HG02763 (cell line): ENCODE measurements around the gene TBX19.

Experiments
- ATAC-seq: cut with Tn5 transposase; IDR thresholded peaks from one replicate; pipeline ENCODE4 v1.9.1; 2021; ENCODE audit warnings: mild to moderate bottlenecking, moderate library complexity; ENCODE audit not compliant: unreplicated experiment

TBX19 gene

DNA sequence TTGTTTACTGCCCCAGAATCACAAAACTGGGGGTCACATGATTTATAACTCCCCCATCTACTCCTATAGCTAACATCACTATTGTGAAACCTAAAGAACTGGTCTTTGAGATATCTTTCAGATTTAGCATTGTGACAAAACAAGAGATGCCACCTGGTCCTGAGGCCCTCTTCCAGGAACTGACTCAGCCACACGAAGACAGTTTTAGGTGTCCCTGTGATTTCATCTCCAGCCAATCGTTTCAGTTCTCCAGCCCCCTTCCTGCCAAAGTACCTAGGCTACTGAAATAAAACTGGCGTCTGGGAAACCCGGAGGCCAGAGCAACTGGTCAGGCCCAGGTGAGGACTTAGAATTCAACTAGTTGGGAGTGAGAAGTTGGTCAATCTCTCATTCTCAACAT, 36.6 kb downstream of the TBX19 start:
- no peak for ATAC-seq

DNA sequence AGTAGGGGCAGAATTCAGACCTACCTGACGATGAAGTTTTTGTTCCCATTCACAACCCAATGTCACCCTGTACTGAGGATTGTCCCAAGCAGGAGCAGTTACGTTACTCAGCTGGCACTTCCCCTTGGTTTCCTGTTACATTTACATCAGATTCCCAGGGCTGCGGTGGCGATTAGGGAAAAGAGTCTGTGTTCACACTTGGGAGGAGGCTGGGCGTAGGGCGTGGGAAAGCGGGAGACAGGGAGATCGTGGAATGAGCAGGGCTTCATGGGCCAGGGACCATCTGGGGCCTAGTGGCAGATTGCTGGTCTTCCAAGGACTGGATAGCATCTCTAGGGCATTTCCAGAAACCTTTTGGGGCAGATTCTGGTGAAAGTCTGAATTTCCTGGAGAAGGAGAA, 39.0 kb downstream of the TBX19 start:
- no peak for ATAC-seq

DNA sequence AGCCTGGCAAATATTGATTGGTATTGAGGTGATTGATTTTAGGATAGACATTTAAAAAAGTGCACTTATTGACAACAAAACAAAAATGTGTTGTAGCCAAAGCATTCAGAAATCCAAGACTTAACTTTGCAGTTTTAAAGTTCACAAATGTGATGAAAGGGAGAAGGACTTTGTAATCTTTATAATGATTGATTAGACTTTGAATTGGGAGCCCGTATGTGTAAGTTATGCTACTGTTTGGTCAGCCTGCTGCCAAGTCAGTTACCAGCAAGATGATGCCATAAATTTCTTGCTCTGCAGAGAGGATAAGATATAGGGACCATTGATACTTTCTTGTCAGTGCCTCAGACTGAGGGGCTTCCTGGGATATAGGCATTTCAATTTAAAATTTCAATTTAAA, 39.5 kb downstream of the TBX19 start:
- no peak for ATAC-seq

DNA sequence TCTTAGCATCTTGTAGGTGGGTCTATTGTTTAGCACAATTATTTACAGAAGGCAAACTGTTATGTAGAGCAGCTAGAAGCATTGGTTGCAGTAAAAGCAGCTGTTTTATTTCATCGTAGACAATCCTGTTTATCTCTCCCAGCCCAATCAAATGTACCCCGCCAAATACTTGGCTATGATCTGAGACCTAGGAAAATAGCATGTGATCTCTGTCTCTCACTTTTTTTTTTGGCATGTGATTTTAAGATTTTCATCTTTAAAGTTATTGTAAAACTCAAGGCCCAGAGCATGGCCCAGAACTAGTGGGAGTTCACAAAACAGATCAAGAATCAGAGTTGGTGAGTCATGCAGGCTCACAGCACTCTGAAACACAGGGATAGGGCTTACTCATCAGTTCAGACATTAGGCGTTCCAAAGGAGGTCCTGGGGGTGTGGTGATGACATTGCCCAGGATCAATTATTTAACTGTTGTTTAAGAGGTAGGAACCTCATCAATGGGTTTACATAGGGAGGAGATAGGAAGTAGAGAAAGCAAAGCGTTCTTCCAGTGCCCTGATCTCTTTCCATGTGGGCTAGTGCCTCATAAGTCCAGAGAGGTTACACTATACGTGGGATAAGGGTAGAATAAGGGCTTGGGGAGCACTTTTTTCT, 40.2 kb downstream of the TBX19 start:
- ATAC-seq: no peak

DNA sequence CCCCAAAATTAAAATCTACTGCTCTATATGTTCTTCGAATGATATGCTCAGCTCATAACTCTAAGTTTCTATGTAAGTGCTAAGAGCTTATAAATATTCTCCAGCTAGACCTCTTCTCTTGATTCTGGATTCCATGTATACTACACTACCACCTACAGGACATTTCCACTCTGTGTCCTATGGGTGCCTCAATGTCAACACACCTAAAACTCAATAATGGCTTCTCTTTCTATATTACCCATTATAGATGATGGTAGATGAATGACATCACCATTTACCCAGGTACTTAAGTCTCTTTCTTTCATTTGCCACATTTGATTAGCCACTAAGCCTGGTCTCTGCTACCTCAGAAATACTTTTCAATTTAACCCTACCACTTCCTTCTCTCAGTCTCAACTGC, 41.3 kb downstream of the TBX19 start:
- ATAC-seq: no peak

DNA sequence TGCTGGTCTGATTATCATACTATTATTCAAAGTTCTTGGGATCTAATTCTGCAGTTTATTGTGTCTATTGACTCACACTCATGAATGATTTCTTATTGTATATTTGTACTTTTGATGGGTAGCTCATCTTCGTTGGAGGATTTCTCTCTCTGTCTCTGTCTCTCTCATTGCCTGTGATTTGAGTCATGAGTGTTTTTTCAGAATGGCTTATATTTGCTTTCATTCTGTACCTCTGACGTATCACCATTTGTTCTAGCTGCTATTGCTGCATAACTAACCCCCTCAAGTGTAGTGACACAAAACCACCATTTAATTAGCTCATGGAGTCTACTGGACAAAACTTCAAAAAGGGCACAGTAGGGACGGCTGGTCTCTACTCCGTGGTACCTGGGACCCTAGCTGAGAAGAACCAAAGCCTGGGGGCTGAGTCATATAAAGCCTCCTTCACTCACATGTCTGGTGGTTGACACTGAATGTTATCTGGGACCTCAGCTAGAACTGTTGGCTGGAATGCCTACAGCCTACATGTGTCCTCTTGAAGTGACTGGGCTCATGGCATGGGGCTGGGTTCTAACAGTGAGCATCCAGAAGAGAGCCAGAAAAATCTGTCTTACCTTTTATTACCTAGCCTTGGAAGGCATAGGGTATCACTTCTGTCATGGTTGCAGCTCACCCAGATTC, 44.2 kb downstream of the TBX19 start:
- no peak for ATAC-seq

DNA sequence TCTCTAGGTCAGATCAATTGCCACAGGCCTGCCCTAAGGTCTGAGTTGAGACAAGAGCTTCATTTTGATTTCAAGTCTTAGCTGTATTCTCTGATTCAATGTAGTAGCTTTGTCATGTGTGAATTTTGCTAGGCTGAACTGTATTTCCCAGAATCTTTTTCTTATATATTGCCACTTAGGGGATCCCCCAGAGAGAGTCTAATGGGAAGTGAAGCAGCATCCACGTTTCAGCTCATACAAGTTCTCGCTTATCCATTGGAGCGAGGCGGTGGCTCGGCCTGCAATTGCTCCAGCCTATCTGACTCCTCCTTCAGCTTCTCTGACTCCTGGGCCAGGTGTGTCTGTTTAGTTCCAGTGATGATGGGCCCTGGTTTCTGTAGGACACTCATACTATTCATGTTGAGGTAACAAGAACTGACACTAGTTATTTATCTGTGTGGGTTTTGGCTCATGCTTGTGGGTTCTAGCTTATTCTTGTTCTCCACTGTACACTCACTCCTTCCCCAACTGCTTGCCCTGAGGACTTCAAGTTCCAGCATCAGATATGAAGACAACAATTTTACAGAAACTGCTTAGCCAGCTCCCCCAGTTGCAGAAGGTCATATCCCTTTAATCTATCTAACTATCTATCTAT, 48.2 kb downstream of the TBX19 start:
- ATAC-seq: no peak

DNA sequence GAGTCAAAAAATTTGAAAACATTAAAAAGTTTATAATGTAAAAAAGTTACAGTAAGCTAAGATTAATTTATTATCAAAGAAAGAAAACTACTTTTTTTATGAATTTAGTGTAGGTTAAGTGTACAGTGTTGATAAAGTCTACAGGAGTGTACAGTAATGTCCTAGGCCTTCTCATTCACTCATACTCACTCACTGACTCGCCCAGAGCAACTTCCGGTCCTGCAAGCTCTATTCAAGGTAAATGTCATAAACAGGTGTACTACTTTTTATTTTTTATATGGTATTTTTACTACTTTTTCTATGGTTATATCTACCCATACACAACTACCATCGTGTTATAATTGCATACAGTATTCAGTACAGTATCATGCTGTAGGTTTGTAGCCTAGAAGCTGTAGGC, 49.6 kb downstream of the TBX19 start:
- no peak for ATAC-seq

DNA sequence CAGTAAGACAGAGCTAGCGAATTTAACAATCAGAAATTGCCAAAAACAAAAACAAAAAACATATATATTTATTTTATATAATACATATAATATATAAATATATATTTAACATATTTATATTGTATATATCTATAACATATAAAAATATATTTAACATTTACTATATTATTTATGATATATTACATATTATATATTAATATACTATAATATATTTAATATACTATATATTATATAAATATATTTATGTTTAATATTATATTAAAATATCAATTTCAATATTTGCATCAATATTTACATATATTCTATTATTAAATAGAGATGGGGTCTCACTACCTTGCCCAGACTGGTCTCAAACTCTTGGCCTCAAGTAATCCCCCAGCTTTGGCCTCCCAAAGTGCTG, 50.9 kb downstream of the TBX19 start:
- no peak for ATAC-seq

DNA sequence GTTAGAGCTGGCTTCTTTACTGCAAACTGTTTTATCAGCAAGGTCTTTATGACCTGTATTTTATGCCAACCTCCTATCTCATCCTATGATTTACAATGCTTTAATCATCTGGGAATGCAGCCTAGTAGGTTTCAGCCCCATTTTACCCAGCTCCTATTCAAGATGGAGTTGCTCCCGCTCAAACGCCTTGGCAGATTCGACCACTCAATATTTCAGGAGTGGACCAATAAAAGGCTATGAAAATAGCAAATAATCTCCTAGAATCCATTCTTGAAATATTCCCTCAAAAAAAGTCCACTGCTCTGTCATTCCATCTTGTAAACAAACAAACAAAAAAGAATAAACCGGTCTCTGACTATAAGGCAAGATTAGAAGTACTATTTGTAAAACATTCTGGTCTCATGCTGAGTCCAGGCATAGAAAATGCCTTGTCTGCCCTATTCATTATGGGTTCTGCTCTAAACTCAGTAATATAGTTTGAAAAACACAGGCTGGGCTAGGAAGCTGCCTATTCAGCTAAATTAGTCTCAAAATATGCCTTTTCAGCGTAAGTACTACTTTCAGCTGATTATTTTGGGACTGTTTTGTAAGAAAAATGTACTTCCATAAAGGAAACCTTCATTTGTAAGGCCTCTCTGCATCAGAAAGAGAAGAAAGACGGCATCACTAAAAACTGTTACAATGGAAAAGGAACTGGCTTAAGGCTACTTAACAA, 53.0 kb downstream of the TBX19 start:
- ATAC-seq: no peak

DNA sequence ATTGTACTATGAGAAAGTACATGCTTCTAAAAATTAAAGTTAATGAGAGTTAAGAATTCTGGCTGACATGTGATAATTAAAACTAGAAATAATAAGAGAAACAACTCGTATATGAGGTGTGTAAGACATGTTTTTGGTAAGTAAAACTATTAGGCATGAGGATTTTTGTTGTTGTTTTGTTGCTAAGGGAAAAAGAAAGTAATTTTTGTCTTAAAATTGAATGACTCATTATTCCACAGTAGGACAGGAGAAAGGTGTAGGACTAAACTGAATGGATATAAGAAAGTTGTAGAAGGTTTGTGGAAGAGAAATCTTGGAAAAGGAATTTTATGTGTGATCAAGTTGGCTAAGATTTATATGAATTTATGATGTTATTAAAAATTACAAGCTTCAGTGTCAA, 54.8 kb downstream of the TBX19 start:
- no peak for ATAC-seq

DNA sequence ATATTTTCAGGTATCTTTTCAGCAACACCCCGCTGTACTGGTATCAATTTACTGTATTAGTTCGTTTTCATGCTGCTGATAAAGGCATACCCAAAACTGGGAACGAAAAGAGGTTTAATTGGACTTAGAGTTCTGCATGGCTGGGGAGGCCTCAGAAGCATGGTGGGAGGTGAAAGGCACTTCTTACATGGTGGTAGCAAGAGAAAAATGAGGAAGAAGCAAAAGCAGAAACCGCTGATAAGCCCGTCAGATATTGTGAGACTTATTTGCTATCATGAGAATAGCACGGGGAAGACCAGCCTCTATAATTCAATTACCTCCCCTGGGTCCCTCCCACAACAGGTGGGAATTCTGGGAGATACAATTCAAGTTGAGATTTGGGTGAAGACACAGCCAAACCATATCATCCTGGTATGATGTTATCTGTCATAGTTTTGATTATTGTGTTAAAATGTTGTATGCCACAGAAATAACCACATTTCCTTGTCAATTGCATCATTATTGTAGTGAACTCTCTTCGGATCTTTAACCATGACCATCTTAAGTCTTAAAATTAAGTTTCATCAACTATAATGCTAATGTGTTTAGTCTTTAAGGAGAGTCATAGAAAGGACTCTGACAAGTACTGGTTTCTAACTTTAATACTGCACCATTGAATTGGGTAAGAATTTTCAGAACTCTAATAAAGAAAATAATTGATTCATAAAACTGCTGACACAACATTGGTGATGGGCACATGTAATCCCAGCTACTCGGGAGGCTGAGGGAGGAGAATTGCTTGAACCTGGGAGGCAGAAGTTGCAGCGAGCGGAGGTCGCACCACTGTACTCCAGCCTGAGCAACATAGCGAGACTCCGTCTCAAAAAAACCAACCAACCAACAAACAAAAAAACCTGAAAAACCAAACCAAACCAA, 58.2 kb downstream of the TBX19 start:
- no peak for ATAC-seq

DNA sequence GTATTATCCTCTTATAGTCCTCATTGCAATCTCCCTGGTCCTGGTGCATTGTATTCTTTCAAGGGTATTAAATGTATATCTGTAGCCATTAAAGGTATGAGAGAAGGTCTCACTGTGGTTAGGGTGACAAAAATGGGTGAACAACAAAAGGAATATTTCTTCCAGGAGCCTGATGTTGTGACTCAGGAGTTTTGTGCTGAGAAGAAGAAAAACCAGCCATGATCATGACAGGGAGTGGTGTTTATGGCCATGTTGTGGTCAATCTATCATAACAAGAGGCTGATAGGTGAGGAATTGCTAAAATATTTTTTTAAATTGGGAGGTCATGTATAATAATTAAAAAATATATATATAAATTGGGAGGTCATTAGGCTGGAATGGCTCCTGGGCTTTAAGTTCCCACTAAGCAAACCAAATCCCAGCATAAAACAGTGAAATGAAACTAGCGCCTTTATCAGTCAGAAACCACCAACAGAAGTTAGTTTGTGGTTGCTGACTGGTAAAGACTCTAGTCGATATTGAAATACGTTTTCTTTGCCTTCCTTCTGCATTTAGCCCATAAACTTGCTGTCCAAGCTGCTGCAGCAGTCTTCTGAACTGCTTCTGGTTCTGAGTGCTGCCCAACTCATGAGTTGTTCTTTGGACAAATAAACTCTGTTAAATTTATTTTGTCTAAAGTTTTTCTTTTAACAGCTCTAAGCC, 60.3 kb downstream of the TBX19 start:
- no peak for ATAC-seq

DNA sequence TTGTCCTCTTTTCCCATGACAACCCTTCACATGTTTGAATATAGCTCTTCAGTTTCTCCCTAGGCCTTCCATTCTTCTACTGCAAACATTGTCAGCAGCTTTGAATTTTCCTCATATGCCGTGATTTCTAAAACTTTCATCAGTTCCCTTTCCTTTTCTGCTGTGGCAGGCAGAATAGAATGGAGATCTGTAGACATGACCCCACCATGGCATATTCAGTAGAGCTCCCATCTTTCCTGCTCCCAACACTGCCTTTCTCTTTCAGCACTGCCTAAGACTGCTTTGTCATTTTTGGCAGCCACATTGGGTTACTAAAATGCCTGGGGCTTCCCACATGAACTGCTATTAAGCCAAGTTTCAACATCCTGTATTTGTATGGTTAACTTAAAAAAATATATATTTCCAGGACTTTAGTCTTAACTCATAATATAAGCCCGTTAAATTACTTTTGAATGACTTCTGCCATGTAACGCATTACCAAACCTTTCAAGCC, 60.9 kb downstream of the TBX19 start:
- ATAC-seq: no peak

DNA sequence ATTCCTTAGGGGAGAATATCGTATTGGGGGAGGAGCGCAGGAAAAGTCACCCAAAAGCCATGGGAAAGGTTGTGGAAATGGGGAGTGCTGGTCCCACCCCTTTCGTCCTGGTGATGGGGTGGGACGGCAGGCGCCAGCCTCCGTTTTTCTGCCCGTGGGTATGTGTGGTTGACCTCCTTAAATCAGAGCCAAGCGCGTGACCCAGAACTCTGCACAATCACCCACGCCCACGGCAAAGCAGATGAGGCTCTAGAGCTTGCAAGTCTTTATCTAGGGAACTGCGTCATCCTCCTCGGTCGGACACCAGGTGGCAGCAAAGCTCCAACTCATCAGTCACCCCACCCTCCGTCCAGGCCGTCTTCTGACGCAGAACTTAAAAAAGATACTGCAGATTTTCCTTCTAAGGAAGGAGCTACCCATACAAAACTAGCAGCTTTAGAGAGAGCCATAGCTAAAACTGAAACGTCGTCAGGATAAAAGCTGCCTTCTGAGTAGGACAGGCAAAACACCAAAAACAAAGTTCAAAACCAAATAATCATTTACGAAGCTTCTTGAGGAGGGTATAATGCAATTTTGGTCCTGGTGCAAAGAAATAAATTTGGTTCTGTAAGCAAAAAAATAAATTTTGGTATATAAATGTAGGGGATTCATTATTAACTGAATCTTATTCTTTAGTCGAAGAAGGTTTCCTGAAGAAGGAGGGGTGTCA, 62.0 kb downstream of the TBX19 start:
- peak; percentile 91 for ATAC-seq

DNA sequence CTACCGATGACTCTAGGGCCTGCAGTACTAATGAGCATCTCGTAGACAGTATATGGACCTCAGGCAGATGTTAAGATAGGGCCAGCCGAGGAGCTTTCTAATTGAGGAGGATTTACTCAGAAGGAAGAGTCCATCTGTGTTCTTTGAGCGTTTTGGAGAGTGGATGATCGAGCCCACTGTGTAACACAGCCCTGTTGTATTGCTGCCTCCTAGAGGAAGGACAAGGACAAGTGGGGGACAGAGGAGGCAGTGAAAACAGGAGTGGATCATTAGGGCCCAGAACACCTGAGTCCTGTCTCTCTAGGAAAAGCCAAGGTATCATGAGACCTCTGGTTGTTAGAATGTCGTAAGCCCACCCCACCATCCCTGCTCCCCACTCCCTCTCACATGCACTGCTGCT, 62.9 kb downstream of the TBX19 start:
- no peak for ATAC-seq

DNA sequence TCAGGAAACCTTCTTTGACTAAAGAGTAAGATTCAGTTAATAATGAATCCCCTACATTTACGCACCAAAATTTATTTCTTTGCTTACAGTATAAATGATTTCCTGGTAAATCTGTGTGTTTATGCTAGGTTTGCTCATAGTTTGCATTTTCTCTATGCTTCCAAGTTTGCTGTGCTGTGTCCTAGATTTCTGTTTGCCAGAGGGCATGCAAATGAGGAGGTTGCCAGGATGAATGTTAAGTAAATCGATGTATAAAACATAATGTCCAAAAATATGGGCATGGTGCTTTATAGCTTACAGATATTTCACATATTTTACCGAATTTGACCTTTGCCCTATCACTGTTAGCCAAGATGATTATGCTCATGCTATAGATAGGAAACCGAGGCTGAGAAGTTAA, 63.8 kb downstream of the TBX19 start:
- no peak for ATAC-seq

DNA sequence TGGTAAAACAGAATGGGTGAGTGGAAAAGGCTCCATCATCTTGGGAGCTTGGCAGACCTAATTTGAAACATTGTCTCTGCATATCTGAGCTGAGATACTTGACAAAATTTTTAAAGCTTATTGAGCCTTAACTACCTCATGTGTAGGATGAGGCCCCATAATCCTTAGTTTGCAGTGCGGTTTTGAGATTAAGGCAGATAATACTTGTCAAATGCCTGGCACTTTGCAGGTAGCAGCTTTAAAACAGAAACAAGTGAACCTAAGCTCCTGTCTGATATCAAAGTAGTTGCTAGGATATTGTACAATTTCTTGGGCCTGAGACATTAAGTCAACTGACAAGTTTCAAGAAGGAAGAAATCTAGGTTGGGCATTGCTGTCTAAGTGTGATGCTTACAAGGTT, 65.3 kb downstream of the TBX19 start:
- no peak for ATAC-seq

DNA sequence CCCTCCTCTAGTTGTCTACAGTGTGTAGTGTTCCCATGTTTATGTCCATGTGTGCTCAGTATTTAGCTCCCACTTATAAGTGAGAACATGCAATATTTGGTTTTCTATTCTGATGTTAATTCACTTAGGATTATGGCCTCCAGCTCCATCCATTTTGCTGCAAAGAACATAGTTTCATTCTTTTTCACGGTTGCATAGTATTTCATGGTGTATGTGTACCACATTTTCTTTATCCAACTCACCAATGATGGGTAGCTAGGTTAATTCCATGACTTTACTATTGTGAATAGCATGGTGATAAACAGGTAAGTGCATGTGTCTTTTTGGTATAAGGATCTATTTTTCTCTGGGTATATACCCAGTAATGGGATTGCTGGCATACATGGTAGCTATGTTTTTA, 67.0 kb downstream of the TBX19 start:
- ATAC-seq: no peak
